B cell (primary cell): Measurements from ENCODE around the gene CAMK2G.

Experiments used
- EZH2 ChIP-seq: IDR thresholded peaks from 2 replicates; pipeline ENCODE4 v1.6.1; 2012; ENCODE audit warnings: borderline replicate concordance, low read depth, mild to moderate bottlenecking, moderate library complexity, low read length; ENCODE audit not compliant: insufficient read depth, poor library complexity, severe bottlenecking
- TF ChIP-seq, protein P1 (sequence below): fragments of 200-600 bp; IDR thresholded peaks from one replicate; pipeline ENCODE4 v1.8.0; 2022; ENCODE audit warnings: antibody characterized with exemption, mild to moderate bottlenecking

DNA sequence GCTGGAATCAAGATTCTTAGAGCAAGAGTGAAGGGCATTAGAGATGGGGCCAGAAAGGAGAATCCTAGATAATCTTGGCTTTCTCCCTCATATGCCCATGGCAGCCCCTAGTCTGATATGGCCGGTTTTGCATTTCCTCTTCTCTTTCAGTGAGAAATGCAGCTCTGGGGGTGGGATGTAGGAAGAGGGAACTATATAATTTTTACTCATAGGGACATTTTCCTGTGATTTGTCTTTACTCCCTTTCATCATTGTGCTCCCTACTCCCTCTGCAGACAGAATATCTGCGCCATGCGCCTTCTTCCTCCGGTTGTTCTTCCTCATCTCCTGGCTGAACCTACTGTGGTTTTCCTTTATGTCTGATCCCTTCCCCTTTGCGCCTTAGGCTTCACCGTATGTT, 109.3 kb downstream of the CAMK2G start:
- TF ChIP-seq, protein P1, sequence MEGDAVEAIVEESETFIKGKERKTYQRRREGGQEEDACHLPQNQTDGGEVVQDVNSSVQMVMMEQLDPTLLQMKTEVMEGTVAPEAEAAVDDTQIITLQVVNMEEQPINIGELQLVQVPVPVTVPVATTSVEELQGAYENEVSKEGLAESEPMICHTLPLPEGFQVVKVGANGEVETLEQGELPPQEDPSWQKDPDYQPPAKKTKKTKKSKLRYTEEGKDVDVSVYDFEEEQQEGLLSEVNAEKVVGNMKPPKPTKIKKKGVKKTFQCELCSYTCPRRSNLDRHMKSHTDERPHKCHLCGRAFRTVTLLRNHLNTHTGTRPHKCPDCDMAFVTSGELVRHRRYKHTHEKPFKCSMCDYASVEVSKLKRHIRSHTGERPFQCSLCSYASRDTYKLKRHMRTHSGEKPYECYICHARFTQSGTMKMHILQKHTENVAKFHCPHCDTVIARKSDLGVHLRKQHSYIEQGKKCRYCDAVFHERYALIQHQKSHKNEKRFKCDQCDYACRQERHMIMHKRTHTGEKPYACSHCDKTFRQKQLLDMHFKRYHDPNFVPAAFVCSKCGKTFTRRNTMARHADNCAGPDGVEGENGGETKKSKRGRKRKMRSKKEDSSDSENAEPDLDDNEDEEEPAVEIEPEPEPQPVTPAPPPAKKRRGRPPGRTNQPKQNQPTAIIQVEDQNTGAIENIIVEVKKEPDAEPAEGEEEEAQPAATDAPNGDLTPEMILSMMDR = no peak
- no peak for TF ChIP-seq EZH2
